ENCODE results near the gene IL23A.

- TF ChIP-seq CTCF (conservative IDR thresholded peaks at IDR 0.05; ENCODE audit: low read length) (no peak), EZH2phosphoT487 (IDR thresholded peaks at IDR 0.05; ENCODE audit: borderline replicate concordance, low read depth, low read length) (no peak)
Observed at GRCh38 chr12:56387152-56387736, 48.6 kb downstream of the IL23A start.

Measured in OCI-LY7 (cell line).